Mucosa of rectum (tissue), 2 donors: ENCODE measurements around the gene ZNF618.

ENCODE experiments used
- H3K27ac ChIP-seq, 2 donors: one replicate each; pipeline ENCODE4 v1.7.0; 2013; ENCODE audit warnings: inconsistent platforms in 2 of 2, low read depth in 2 of 2, low read length in 2 of 2
- H3K27me3 ChIP-seq, 2 donors: one replicate each; pipeline ENCODE4 v1.7.0; 2013; ENCODE audit warnings: low read length in 2 of 2; ENCODE audit not compliant: control insufficient read depth in 2 of 2, insufficient read depth in 2 of 2
- H3K36me3 ChIP-seq, 2 donors: one replicate each; pipeline ENCODE4 v1.7.0; 2013; ENCODE audit warnings: low read length in 2 of 2; ENCODE audit not compliant: control insufficient read depth in 2 of 2, insufficient read depth in 2 of 2
- H3K4me1 ChIP-seq, 2 donors: one replicate each; pipeline ENCODE4 v1.7.0; 2013; ENCODE audit warnings: low read length in 2 of 2, mild to moderate bottlenecking in 1 of 2; ENCODE audit not compliant: control insufficient read depth in 2 of 2, insufficient read depth in 2 of 2
- H3K4me3 ChIP-seq, 2 donors: one replicate each; pipeline ENCODE4 v1.7.0; 2013; ENCODE audit warnings: low read length in 2 of 2
- H3K9ac ChIP-seq, 2 donors: one replicate each; pipeline ENCODE4 v1.7.0; 2013; ENCODE audit warnings: low read length in 2 of 2, low read depth in 1 of 2, mild to moderate bottlenecking in 1 of 2
- H3K9me3 ChIP-seq, 2 donors: one replicate each; pipeline ENCODE4 v1.7.0; 2013; ENCODE audit warnings: low read length in 2 of 2; ENCODE audit not compliant: control insufficient read depth in 2 of 2
- donor health status: healthy.
- donor health status: Normal muscosa, but diverticular disease.

Gene ZNF618

GRCh38 chr9:114046237-114046755 is 170.2 kb downstream of the ZNF618 start:
- no peaks in the 10 kb centered on the region for H3K27me3 ChIP-seq

DNA sequence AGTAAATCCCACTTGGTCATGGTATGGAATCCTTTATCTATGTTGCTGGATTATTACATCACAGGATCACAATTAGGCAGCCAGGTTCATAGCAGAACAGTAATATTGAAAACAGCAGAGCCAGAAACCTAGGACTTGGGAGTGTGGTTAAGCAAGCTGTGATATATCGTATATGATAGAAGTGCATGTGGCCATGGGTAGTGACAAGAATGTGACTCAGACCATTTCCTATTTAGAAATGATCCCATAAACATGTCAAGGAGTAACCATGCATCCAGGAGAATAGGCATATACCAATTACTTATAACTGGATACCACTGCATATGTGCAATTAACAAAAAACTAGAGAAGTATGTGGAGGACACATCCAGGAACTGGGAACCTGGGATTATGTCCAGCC is 170.8 kb downstream of the ZNF618 start:
- Histone ChIP-seq H3K27me3 (no peaks in the 10 kb centered on the region), H3K9ac (no peak overlapping the region), H3K9me3 (no peaks in the 10 kb centered on the region), H3K36me3 (peaks cover 8 to 11% of the 10 kb centered on the region in 2 donors), H3K4me3 (no peak overlapping the region), H3K4me1 (no peaks in the 10 kb centered on the region), H3K27ac (no peak overlapping the region)

More at GRCh38 chr9:114046237-114046755, 170.2 kb downstream of the ZNF618 start:
- Histone ChIP-seq H3K9ac (no peak overlapping the region), H3K36me3 (peaks cover 8 to 11% of the 10 kb centered on the region in 2 donors), H3K27ac (no peak overlapping the region), H3K4me3 (no peak overlapping the region), H3K4me1 (no peaks in the 10 kb centered on the region), H3K9me3 (no peaks in the 10 kb centered on the region)

DNA sequence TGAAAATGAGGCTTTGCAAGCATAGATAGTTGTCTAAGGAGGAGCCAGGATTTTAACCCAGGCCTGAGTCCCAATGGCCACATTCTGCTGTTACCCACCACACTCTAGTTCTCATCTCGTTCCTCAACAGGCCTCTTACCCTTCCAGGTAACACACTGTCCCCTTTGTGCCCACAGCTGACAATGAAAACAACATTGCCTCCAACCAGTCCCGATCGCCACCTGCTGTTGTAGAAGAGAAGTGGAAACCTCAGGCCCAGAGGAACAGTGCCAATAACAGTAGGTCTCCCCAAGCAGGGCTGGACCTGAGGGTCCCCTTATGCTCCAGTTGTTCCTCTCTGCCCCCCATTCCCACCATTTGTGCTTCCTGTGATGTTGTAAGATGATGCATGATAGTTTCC is 171.6 kb downstream of the ZNF618 start:
- no peaks in the 10 kb centered on the region for H3K9me3 ChIP-seq
- H3K36me3 ChIP-seq: peaks cover 8 to 11% of the 10 kb centered on the region in 2 donors
- no peak overlapping the region for H3K27ac ChIP-seq
- H3K9ac ChIP-seq: no peak overlapping the region
- H3K4me3 ChIP-seq: no peak overlapping the region
- no peaks in the 10 kb centered on the region for H3K27me3 ChIP-seq
- H3K4me1 ChIP-seq: no peaks in the 10 kb centered on the region

DNA sequence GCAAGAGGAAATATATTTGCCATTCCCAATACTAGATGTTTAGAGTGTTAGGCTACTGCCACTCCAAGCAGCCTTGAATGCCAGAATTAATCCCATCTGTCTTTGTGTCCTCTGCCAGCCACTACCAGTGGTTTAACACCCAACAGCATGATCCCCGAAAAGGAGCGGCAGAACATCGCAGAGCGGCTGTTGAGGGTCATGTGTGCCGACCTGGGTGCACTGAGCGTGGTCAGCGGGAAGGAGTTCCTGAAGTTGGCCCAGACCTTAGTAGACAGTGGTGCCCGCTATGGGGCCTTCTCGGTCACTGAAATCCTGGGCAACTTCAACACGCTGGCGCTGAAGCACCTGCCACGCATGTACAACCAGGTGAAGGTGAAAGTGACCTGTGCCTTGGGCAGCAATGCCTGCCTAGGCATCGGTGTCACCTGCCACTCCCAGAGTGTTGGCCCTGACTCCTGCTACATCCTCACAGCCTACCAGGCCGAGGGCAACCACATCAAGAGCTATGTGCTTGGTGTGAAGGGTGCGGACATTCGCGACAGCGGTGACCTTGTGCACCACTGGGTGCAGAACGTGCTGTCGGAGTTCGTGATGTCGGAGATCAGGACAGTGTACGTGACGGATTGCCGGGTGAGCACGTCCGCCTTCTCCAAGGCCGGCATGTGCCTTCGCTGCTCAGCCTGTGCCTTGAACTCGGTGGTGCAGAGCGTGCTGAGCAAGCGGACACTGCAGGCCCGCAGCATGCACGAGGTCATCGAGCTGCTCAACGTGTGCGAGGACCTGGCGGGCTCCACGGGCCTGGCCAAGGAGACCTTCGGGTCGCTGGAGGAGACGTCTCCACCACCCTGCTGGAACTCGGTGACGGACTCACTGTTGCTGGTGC is 172.7 kb downstream of the ZNF618 start:
- H3K36me3 ChIP-seq: peaks cover 8 to 11% of the 10 kb centered on the region in 2 donors
- H3K4me3 ChIP-seq: no peak overlapping the region
- H3K4me1 ChIP-seq: no peaks in the 10 kb centered on the region
- H3K9me3 ChIP-seq: no peaks in the 10 kb centered on the region
- H3K27ac ChIP-seq: no peak overlapping the region
- no peaks in the 10 kb centered on the region for H3K27me3 ChIP-seq
- no peak overlapping the region for H3K9ac ChIP-seq

GRCh38 chr9:114049441-114050225 is 173.5 kb downstream of the ZNF618 start:
- H3K4me1 ChIP-seq: no peaks in the 10 kb centered on the region
- peaks cover 8 to 11% of the 10 kb centered on the region in 2 donors for H3K36me3 ChIP-seq
- H3K27ac ChIP-seq: no peak overlapping the region
- no peaks in the 10 kb centered on the region for H3K27me3 ChIP-seq
- no peak overlapping the region for H3K9ac ChIP-seq
- no peaks in the 10 kb centered on the region for H3K9me3 ChIP-seq
- no peak overlapping the region for H3K4me3 ChIP-seq

DNA sequence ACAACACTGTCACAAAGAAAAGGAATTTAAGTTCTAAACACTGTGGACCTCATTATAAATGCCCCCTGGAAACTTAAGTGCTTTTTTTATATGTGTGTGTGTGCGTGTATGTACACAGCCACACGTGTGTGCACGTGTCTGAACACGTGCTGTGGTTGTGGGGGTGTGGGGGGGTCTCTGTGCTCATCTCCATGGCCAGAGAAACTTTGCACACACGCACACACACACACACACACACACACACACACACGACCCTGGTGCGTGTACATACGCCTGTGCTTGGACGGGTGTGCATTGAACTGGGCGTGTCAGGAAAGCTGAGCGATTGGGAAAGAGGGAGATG is 174.1 kb downstream of the ZNF618 start:
- no peaks in the 10 kb centered on the region for H3K4me1 ChIP-seq
- H3K36me3 ChIP-seq: peaks cover 8 to 11% of the 10 kb centered on the region in 2 donors
- H3K4me3 ChIP-seq: no peak overlapping the region
- no peak overlapping the region for H3K27ac ChIP-seq
- no peak overlapping the region for H3K9ac ChIP-seq
- H3K9me3 ChIP-seq: no peaks in the 10 kb centered on the region
- H3K27me3 ChIP-seq: no peaks in the 10 kb centered on the region

DNA sequence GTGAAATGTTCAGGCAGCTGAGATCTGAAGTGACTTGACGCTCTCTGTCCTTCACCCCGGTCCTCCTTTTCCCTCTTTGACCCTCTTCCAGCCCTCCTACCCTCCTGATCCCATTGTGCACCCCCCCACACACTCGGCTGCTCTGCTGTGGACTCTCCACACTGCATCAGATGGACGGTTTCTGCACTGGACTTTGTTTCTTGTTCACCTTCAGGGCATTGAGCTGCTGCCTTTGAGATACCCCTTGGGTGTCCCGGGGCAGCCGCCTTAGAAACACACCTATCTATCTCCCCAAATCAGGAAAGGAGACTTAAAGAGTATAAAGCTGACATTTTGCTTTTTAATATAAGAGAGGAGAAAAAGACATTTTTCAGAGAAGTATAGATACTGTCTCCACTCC is 174.5 kb downstream of the ZNF618 start:
- Histone ChIP-seq H3K9me3 (no peaks in the 10 kb centered on the region), H3K27ac (no peak overlapping the region), H3K27me3 (no peaks in the 10 kb centered on the region), H3K9ac (no peak overlapping the region), H3K4me1 (no peaks in the 10 kb centered on the region), H3K4me3 (no peak overlapping the region), H3K36me3 (peaks cover 8 to 11% of the 10 kb centered on the region in 2 donors)

DNA sequence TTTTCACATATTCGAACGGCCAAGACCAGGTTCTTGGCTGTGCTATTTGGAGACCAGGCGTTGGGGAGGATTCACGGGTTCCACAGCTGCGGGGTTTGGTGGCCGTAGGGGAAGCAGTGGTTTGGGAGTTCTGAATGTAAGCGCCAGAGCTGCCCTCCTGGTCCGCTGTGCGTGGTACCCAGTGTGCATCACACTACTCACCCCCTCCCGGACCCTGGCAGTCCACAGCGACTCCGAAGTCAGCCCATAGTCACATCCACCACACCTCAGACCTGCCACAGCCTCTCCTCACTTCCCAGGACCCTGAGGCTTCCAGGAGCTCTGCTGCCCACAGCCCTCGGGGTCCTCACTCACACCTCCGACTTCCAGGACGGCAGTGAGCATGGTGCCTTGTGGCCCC is 175.2 kb downstream of the ZNF618 start:
- no peaks in the 10 kb centered on the region for H3K27me3 ChIP-seq
- H3K9ac ChIP-seq: no peak overlapping the region
- H3K36me3 ChIP-seq: peaks cover 8 to 11% of the 10 kb centered on the region in 2 donors

GRCh38 chr9:114051706-114052105 is 175.6 kb downstream of the ZNF618 start:
- H3K4me1 ChIP-seq: no peaks in the 10 kb centered on the region
- H3K27me3 ChIP-seq: no peaks in the 10 kb centered on the region
- H3K9me3 ChIP-seq: no peaks in the 10 kb centered on the region
- no peak overlapping the region for H3K4me3 ChIP-seq
- H3K27ac ChIP-seq: no peak overlapping the region
- peaks cover 8 to 11% of the 10 kb centered on the region in 2 donors for H3K36me3 ChIP-seq
- no peak overlapping the region for H3K9ac ChIP-seq

More for the DNA sequence above, 175.2 kb downstream of the ZNF618 start:
- Histone ChIP-seq H3K4me3 (no peak overlapping the region), H3K9me3 (no peaks in the 10 kb centered on the region), H3K4me1 (no peaks in the 10 kb centered on the region), H3K27ac (no peak overlapping the region)
